A549 (cell line): ENCODE measurements around the gene PCNX2.

ENCODE experiments used
- ESRRA ChIP-seq: fragments of 150-350 bp; IDR thresholded peaks from 2 replicates; pipeline ENCODE4 v1.6.1; 2014; ENCODE audit warnings: mild to moderate bottlenecking, low read length, borderline replicate concordance
- JUN ChIP-seq, 2 experiments: fragments of >200 bp; sonication (Bioruptor Twin); formaldehyde crosslinking; IDR thresholded peaks; 2 replicates in 1 of 2; 3 replicates in 1 of 2; pipeline ENCODE4 v1.6.1; 2016 to 2017
- MAFK ChIP-seq: fragments of 450-650 bp; IDR thresholded peaks from 2 replicates; pipeline ENCODE4 v1.6.1; 2014; ENCODE audit not compliant: partially characterized antibody
- NFE2L2 ChIP-seq: fragments of 150-350 bp; conservative IDR thresholded peaks from 2 replicates; pipeline ENCODE4 v1.6.1; 2014; ENCODE audit warnings: low read length
- POLR2A ChIP-seq: IDR thresholded peaks from 2 replicates; pipeline ENCODE4 v1.6.1; 2012; ENCODE audit warnings: mild to moderate bottlenecking, low read length
- SREBF2 ChIP-seq: fragments of 450-650 bp; IDR thresholded peaks from 2 replicates; pipeline ENCODE4 v1.6.1; 2014; ENCODE audit warnings: mild to moderate bottlenecking, moderate library complexity
- USF2 ChIP-seq: fragments of 450-650 bp; IDR thresholded peaks from 2 replicates; pipeline ENCODE4 v1.6.1; 2014; ENCODE audit warnings: antibody characterized with exemption
- TF ChIP-seq, protein P1 (sequence below): fragments of >200 bp; sonication (Bioruptor Twin); formaldehyde crosslinking; IDR thresholded peaks from 3 replicates; pipeline ENCODE4 v1.5.1; 2016
- TF ChIP-seq, protein P2 (sequence below): fragments of 150-350 bp; IDR thresholded peaks from 2 replicates; pipeline ENCODE4 v1.6.1; 2014; ENCODE audit warnings: low read depth, mild to moderate bottlenecking, low read length

DNA sequence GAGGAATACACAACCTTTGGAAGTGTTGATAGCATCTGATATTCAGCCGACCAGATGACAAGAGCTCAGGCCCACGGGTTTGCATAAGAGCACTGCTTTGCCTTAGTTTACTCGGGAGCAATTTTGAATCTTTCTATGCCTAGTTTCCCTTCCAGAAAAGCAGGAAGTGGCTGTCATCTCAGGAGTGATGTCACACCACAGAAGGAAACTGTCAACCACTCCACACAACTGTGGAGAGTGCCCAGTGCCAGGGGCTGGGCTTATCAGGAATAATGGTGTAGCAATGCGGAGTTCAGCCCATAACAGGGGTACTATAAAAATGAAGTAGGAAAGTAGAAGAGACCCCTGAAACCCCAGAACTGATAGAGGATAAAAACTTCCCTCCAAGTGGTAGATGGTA is 316.7 kb downstream of the PCNX2 start:
- no peak for TF ChIP-seq USF2
- no peak for TF ChIP-seq ESRRA
- TF ChIP-seq, protein P1, sequence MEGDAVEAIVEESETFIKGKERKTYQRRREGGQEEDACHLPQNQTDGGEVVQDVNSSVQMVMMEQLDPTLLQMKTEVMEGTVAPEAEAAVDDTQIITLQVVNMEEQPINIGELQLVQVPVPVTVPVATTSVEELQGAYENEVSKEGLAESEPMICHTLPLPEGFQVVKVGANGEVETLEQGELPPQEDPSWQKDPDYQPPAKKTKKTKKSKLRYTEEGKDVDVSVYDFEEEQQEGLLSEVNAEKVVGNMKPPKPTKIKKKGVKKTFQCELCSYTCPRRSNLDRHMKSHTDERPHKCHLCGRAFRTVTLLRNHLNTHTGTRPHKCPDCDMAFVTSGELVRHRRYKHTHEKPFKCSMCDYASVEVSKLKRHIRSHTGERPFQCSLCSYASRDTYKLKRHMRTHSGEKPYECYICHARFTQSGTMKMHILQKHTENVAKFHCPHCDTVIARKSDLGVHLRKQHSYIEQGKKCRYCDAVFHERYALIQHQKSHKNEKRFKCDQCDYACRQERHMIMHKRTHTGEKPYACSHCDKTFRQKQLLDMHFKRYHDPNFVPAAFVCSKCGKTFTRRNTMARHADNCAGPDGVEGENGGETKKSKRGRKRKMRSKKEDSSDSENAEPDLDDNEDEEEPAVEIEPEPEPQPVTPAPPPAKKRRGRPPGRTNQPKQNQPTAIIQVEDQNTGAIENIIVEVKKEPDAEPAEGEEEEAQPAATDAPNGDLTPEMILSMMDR = no peak
- TF ChIP-seq, protein P2, sequence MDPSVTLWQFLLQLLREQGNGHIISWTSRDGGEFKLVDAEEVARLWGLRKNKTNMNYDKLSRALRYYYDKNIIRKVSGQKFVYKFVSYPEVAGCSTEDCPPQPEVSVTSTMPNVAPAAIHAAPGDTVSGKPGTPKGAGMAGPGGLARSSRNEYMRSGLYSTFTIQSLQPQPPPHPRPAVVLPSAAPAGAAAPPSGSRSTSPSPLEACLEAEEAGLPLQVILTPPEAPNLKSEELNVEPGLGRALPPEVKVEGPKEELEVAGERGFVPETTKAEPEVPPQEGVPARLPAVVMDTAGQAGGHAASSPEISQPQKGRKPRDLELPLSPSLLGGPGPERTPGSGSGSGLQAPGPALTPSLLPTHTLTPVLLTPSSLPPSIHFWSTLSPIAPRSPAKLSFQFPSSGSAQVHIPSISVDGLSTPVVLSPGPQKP = no peak
- TF ChIP-seq POLR2A = no peak
- no peak for TF ChIP-seq JUN (IDR thresholded peaks at IDR 0.05)
- TF ChIP-seq SREBF2 = no peak
- TF ChIP-seq NFE2L2 = no peak
- TF ChIP-seq MAFK = no peak
